Glutamatergic neuron (in vitro differentiated cells): ENCODE measurements around the gene RRBP1. TPM values are rescaled to one million over a fixed set of nuclear protein-coding genes. Genes with fewer than 3 reads are reported as not detected.

Experiments used
- DNase-seq: peaks from one replicate; pipeline ENCODE4 v3.0.0; 2022
- H3K27ac Mint-ChIP-seq: one replicate; pipeline ENCODE4 v1.8.0; 2020; ENCODE audit warnings: mild to moderate bottlenecking, mixed read lengths, inconsistent platforms; ENCODE audit not compliant: unreplicated experiment
- H3K27me3 Mint-ChIP-seq: one replicate; pipeline ENCODE4 v1.8.0; 2020; ENCODE audit warnings: mild to moderate bottlenecking, moderate library complexity, mixed read lengths, inconsistent platforms; ENCODE audit not compliant: unreplicated experiment
- H3K36me3 Mint-ChIP-seq: one replicate; pipeline ENCODE4 v1.8.0; 2020; ENCODE audit warnings: mild to moderate bottlenecking, mixed read lengths, inconsistent platforms; ENCODE audit not compliant: unreplicated experiment
- H3K4me1 Mint-ChIP-seq: one replicate; pipeline ENCODE4 v1.8.0; 2020; ENCODE audit warnings: mild to moderate bottlenecking, low read depth, mixed read lengths, inconsistent platforms; ENCODE audit not compliant: unreplicated experiment
- H3K4me3 Mint-ChIP-seq: one replicate; pipeline ENCODE4 v1.8.0; 2020; ENCODE audit warnings: mild to moderate bottlenecking, mixed read lengths, inconsistent platforms; ENCODE audit not compliant: unreplicated experiment
- H3K9me3 Mint-ChIP-seq: one replicate; pipeline ENCODE4 v1.8.0; 2020; ENCODE audit warnings: mild to moderate bottlenecking, moderate library complexity, mixed read lengths, inconsistent platforms; ENCODE audit not compliant: unreplicated experiment
- CTCF ChIP-seq: fragments of 200-600 bp; sonication (generic); IDR thresholded peaks from one replicate; pipeline ENCODE4 v1.5.0; 2021; ENCODE audit not compliant: partially characterized antibody, unreplicated experiment
- total RNA-seq: library from RNA; stranded (reverse); fragmentation: NEBNext Ultra II Directional; extraction: Animal tissue kit (Norgen Biotek cat#: 25700); gene quantifications from one replicate; pipeline ENCODE4 v1.2.1, GENCODE V29; 2021; ENCODE audit not compliant: unreplicated experiment

The RRBP1 gene
- total RNA-seq, 1 donor from 2014 or later: 63.3 TPM

- TF ChIP-seq CTCF: no peak
- H3K4me3 Mint-ChIP-seq: no peak overlapping the region
- no peak overlapping the region for H3K27ac Mint-ChIP-seq
- H3K4me1 Mint-ChIP-seq: peaks cover 2% of the 10 kb centered on the region
- H3K9me3 Mint-ChIP-seq: no peaks in the 10 kb centered on the region
- no peak for DNase-seq
- no peaks in the 10 kb centered on the region for H3K27me3 Mint-ChIP-seq
- peaks cover 4% of the 10 kb centered on the region for H3K36me3 Mint-ChIP-seq
Measured at GRCh38 chr20:17727351-17727750, 45.3 kb upstream of the RRBP1 start.

GRCh38 chr20:17726902-17727301 lies 44.9 kb upstream of the RRBP1 start:
- Mint-ChIP-seq H3K36me3 (peaks cover 4% of the 10 kb centered on the region), H3K9me3 (no peaks in the 10 kb centered on the region), H3K4me1 (peaks cover 2% of the 10 kb centered on the region), H3K27ac (no peak overlapping the region), H3K27me3 (no peaks in the 10 kb centered on the region), H3K4me3 (no peak overlapping the region)
- no peak for DNase-seq
- TF ChIP-seq CTCF: no peak

DNA sequence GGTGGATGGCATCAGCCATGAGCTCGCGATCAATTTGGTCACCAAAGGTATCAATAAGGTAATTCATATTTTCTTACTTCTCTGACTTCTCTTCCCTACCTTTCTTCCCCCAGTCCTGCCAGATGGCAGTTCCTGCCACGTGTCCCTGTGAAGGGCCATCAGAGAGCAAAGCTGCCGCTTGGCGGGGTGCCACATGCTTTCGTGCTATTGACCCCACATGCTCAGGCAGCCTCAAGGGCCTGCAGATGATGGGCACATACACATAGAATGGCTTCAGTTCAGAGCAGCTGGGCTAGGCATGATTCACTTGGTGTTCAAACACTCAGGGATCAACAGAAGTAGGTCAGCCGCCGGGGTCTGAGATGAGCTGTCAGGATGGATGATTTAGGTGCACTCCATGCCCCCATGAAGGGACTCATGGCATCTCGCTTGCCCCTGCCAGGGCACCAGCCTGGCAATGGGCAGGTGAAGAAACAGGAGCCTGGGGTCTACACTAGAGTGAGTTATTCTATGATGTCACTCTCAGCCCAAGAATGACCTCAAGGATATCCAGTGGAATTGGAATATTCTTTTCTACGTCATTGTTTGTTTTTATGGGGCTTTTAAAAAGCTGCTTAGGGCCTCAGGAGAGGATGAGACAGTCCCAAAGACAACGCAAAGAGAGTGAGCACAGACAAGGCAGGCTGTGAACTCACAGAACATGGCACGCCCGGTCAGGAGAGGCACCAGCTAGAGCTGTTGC lies 43.2 kb upstream of the RRBP1 start:
- H3K27ac Mint-ChIP-seq: no peak overlapping the region
- H3K9me3 Mint-ChIP-seq: no peaks in the 10 kb centered on the region

DNA sequence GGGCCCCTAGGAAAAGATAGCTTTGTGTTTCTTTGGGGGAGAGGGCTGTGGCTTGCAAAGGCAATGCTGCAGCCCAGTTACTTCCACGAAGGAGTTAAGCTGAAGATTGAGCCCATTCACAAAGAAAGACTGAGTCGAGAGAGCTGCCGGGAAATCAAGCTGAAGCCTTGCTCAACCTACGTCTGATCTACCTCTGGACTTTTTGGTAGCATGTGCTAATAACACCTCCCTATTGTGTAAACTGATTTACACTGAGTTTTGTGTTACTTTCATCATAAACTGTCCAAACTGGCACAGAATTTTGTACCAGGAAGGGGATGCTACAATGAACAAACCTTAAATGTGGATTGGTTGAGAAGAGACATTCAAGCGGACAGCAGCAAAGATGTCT lies 41.3 kb upstream of the RRBP1 start:
- no peak for DNase-seq
- Mint-ChIP-seq H3K4me3 (no peak overlapping the region), H3K36me3 (peaks cover 4% of the 10 kb centered on the region), H3K4me1 (peaks cover 2% of the 10 kb centered on the region), H3K9me3 (no peaks in the 10 kb centered on the region), H3K27me3 (no peaks in the 10 kb centered on the region), H3K27ac (no peak overlapping the region)
- no peak for TF ChIP-seq CTCF

More for the DNA sequence above, 43.2 kb upstream of the RRBP1 start:
- no peaks in the 10 kb centered on the region for H3K27me3 Mint-ChIP-seq
- no peak for TF ChIP-seq CTCF
- peaks cover 4% of the 10 kb centered on the region for H3K36me3 Mint-ChIP-seq
- no peak for DNase-seq
- peaks cover 2% of the 10 kb centered on the region for H3K4me1 Mint-ChIP-seq
- H3K4me3 Mint-ChIP-seq: no peak overlapping the region

DNA sequence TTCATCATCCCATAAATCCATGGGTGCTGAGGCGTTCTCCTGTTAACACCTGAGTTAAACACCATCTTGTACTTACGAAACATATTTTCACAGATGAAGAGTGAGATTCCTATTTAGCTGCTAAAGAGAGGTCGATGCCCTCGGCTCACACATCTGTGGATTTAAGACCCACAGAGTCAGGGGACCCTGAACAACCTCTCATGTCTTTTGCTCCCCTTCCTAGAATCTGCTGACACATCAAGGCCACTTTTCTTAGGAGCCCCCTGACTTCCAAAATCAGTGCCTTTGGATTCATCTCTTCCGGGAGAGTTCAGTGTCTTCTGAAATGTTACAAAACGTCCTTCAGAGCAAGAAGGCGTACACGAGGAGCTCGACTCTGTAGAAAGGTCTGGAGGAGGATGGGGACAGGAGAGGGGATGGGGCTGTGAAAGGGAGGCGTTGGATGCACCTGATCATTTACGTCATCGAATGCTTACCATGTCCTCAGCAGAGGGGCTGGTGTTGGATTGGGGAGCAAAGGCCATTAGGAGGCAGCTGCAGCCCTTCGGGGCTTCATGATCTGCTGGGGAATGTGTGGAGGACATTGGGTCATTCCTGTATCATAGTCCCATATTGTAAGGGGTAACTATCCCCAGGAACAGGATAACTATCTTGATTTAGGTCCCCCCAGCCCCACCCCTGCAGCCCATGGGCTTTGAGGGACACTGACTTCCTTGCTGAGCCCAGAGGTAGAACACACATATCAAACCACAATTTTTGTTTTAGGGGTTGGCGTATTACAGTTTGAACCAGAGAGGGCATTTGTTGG lies 40.7 kb upstream of the RRBP1 start:
- peaks cover 4% of the 10 kb centered on the region for H3K36me3 Mint-ChIP-seq
- peaks cover 2% of the 10 kb centered on the region for H3K4me1 Mint-ChIP-seq
- no peak overlapping the region for H3K27ac Mint-ChIP-seq
- H3K9me3 Mint-ChIP-seq: no peaks in the 10 kb centered on the region
- no peak for DNase-seq
- no peaks in the 10 kb centered on the region for H3K27me3 Mint-ChIP-seq
- H3K4me3 Mint-ChIP-seq: no peak overlapping the region
- TF ChIP-seq CTCF: no peak
